Amygdala (tissue), 56 donors: ENCODE measurements around the gene MASP1.

ENCODE experiments used
- DNase-seq, 56 donors: peaks; one replicate each; lab custom pipeline; 2025; lab: John Stamatoyannopoulos, UW

The MASP1 gene, protein sequence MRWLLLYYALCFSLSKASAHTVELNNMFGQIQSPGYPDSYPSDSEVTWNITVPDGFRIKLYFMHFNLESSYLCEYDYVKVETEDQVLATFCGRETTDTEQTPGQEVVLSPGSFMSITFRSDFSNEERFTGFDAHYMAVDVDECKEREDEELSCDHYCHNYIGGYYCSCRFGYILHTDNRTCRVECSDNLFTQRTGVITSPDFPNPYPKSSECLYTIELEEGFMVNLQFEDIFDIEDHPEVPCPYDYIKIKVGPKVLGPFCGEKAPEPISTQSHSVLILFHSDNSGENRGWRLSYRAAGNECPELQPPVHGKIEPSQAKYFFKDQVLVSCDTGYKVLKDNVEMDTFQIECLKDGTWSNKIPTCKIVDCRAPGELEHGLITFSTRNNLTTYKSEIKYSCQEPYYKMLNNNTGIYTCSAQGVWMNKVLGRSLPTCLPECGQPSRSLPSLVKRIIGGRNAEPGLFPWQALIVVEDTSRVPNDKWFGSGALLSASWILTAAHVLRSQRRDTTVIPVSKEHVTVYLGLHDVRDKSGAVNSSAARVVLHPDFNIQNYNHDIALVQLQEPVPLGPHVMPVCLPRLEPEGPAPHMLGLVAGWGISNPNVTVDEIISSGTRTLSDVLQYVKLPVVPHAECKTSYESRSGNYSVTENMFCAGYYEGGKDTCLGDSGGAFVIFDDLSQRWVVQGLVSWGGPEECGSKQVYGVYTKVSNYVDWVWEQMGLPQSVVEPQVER

DNA sequence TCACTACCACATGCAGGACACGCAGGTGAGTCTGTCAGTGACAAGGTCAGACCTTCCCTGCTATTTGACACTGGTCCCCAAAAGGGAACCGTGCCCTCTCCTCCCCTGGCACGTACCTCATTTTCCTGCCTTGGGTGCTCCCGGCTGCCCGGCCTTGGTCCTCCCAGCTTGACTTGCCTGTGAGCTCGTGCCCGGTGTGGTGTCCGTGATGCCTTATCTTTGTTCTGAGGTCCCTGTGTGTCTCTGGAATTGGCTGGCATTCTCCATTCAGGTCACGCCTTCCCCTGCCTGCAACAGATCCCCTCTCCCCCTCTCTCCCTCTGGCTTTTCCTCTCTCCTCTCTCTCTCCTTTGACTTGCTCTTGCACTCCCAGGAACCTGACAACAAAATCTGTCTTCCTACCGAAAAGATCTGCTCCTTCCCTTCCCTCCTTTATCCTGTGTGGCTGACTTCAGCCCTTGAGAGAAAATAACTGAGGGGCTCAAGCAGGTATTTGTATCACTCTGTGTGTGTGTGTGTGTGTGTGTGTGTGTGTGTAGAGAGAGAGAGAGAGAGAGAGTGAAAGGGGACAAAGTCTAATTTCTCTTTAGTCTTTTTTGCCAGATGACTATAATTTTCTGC, at the start of gene MASP1:
TSS of gene MASP1 (minus strand) at position 226 of the 621 bp plus-strand sequence. CDS start at position 121, 105 bp downstream.
- peak in 14 of 56 donors; percentile 4 to 43 (median 20) for DNase-seq

DNA sequence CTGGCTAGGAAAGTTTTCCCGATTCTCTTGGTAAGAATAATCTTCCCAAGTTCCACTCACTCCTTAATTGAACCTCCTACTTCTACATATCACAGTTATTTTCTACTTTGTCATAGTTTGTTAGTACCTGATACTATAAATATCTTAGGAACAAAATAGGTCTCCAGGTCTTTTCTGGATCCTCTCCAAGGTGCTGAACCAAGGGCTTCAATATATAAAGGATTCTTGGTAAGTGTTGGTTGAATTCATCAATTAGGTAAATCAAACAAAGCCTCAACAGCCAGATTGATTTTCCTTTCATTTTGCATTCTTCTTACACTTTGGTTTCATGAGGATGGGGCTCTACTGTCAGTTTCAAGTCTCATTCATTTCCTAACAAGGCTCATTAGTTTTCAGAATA, 49.0 kb upstream of the MASP1 start:
- no peak for DNase-seq

DNA sequence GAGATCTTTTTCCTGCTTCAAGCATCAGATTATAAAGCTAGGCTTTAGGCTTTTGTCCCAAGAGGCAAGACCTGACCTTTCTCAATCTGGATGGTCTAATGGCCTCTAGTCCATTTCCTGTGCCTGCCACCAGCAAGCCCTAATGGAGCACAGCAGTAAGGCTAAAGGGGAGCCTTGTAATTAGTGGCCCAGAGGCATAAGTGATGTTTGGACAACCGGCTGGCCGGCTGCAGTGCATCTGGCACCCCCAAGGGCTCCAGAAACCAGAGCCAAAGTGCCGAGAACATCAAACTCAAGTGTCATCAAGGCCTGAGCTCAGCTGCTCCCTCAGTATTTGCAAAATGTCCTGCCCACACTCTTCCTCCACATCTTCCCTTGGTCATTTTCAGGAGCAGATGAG, 44.8 kb upstream of the MASP1 start:
- no peak for DNase-seq

DNA sequence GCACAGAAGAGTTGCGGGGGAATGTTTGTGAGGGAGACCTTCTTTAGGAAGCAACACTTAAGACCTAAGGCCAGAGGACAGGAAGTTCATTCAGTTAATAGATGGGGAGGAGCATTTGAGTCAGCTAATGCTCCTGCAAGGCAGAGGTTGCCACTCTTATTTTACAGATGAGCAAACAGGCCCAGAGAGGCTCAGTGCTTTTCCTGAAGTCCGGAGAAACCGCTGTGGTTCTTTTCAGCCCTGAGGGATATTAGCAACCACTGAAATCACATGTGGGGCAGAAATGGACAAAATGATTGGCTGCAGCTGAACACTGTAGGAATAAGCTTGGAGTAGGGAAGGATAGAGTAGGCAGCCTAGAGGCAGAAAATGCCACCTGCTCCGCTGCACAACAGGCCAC, 43.4 kb upstream of the MASP1 start:
- no peak for DNase-seq

DNA sequence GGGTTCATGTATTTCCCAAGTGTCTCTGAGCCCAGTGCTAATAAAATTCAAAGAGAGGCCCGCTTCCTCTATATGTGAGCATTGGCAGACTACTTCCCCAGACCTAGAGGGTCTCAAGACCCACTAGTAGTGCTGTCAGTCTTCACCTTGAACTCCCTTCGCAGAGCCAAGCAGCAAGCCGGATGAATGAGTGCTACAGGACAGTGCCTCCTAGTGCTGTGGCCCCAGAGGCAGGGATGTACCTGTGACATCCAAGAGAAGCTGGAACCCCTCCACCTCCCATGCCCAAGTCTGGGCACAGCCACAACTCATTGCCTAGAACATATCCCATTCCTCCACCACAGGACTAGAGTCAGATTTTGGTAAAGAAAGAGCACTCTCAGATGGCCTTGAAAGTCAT, 37.2 kb upstream of the MASP1 start:
- no peak for DNase-seq

DNA sequence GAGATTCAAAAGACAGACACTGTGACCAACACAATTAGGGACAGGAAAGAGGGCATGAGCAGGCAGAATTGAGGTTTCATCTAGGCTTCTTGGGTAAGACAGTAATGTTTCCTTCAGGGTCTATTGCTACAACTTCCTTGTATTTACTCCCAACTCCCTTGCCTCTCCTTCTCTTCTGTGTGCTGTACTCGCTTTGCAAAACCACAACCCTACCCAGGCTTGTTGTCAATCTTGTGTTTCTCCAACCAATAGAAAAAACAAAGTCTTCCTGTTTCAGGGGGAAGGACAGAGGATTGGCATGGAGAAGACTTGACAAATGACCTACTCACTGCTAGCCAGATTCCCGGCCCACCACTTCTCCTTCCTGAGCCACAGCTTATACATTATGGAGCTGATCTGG, 36.3 kb upstream of the MASP1 start:
- no peak for DNase-seq

DNA sequence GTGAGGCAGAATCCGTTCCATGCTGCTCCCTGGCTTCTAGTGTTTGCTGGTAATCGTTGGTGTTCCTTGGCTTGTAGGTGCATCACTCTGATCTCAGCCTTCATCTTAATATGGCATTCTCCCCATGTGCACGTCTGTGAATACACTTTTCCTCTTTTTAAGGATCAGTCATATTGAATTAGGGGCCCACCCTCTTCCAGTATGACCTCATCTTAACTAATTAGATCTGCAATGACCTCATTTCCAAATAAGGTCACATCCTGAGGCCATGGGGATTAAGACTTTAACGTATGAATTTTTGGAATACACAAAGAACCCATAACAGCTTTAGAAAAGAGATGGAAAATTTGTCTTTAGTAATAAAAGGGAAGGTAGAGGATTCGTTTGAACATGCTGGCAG, 34.1 kb upstream of the MASP1 start:
- no peak for DNase-seq

DNA sequence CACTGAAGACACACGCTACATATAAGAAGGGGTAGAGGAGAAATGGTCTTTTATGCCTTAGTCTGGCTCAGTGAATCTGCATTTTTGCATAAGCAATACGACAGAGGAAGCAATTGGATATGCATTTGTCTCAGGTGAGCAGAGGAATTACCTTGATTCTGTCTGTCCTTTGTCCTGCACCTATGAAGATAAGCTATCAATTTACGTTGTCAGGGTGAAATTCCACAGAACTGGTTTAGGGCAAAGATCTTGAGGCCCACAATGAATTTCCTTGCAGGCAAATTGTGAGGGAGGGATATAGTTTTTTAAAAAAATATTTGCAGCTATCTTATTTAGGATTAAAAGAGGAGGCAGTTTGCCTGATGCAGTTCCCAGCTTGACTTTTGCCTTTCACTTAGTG, 31.6 kb upstream of the MASP1 start:
- DNase-seq = no peak

DNA sequence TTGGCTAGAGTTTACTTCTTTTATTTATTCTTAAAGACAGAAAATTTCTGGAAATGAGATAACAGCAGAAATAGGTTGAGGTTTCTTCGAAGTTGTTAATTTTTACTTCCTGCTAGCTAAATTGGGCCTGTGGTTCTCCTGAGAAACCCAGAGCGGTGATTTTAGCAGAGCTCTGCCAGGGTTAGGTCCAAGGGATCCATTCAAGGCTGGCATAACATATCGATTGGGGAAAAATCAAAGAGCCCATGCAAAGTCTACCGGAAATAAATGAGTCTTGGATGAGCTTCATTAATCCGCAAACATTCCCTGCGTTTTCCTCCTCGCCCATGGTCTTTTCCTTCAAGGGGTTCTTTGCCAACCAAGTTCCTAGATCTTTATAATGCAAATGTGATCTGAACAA, 30.8 kb upstream of the MASP1 start:
- DNase-seq = no peak

DNA sequence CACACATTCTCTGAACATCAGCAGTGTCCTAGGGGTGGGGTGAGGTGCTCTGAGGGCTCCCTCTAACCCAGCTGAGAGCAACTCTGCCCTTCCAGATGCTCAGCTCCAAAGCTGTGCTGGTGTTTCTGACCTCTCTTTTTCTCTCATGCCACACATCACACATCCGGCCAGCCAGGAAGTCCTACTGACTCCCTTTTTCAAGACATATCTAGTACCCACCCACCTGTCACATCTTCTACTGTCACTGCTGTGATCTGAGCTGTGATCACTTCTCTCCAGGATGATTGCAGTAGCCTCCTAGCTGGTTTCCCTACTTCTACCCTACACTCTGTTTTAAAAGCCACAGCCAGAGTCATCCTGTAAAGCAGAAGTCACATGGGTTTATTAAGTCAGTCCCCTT, 30.2 kb upstream of the MASP1 start:
- no peak for DNase-seq

DNA sequence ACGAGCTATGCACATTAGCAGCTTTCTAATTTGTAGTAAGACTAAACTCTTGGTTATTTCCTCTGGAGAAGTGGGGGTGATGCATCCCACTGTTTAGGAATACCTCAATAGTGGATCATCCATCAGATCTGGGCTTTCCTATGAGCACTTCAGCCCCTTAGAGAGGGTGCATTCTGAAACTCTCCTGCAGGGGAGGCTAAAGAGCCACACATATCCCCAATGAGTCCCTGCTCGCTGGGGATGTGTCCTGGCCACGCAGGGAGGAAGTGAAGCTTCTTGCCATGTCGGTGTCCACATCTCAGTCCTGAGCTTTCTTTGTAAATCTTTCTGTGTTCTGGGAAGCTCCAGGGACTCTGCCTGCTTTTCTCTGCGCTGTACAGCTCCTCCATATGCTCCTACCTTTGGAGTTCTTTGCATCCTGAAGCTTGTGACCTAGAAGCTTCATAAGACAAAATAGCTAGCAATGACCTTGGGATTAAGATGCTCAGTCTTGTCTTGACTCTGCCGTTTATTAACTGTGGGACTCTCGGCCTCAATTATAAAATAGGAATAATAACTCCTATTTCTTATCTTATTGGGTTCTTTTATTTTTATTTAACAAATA, 28.3 kb upstream of the MASP1 start:
- peak in 52 of 56 donors; percentile 4 to 87 (median 38) for DNase-seq

DNA sequence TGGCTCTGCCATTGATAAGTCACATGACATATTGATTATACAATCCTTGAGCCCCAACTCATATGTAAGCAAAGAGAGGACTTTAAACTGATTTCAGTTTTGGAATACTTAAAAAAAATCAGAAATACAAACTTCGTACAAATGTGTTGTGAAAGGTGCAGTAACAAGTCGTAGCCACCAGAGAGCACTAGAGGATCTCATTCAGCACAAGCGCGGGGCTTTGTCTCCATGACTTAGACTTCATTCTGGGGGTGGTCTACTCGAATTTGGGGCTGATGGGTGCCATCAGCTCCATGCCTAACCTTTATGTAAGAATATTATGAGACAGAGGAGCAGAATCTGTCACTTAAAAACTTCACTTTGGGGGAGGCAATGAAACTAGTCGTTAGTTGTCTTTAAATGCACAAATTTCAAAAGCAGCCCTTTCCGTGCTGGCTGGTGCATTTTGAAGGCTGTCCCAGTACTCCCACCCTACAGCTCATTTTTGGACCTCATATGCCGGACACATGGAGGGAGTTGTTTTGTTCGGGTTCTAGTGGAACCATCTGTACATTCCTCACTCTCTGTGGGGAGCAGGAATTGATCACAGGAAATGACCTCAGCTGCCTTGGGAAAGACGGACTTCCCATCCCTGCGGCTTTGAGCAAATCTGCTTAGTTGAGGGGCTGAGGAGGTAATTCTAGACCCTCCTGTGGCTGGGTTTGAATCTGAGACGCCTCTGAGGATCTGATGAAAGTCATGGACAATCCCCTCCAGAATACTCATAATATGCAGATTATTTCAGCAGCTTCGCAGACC, 27.5 kb upstream of the MASP1 start:
- DNase-seq = peak in 24 of 56 donors; percentile 1 to 68 (median 10)

DNA sequence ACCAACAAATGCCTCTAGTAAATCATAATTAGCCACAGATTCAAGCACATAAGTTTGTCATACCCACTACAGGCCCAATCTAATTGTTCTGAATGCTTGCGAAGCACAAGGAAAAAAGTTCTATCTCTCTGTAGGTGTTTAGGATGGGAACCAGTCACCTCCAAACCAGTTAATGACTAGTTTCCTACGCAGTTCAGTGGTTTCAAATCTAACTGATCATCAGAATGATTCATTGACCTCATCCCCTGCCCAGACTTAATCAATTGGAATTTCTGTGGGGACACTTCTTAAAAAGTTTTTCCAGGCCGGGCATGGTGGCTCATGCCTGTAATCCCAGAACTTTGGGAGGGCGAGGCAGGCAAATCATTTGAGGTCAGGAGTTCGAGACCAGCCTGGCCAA, 24.3 kb upstream of the MASP1 start:
- DNase-seq = no peak

DNA sequence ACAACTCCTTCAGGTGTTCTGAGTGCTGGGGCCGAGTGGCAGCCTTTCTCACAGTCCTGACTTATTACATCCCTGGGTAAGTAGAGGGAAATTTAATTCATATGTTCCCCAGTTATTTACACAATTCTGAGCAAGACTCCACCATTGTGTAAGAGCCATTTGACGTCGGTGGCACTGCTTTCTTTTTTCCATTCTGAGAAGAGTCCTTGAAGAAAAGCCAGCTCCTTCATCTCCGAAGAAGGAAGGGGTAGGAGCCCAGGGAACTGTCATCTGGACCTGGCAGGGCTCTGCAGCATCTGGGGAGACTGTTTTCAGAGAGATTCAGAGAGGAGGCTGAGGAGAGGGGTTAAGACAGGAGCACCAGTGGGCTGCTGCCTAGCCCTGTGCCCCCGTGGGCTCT, 22.6 kb upstream of the MASP1 start:
- DNase-seq = no peak

DNA sequence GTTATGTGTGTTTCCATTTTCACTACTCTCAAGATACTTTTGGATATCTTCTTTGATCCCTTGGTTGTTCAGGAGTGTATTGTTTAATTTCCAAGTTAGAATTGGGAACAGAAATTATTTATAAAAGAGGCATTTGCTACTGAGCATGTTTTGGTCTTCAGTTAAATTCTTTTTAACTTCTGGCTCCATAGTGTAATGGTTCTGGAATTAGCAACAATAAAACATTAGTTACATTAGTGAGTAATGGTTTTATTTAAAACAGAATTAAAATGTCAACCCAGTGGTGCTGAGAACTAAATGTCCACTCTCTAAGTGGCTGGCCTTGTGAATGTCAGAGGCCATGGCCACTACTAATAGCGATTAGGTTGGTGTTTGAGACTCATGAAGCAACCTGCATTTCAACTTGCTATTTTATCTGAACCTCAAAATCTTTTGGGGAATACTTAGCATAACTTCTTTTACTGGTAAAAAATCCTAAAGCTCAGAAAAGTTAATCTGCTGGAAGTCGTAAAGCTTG, 19.5 kb upstream of the MASP1 start:
- no peak for DNase-seq

DNA sequence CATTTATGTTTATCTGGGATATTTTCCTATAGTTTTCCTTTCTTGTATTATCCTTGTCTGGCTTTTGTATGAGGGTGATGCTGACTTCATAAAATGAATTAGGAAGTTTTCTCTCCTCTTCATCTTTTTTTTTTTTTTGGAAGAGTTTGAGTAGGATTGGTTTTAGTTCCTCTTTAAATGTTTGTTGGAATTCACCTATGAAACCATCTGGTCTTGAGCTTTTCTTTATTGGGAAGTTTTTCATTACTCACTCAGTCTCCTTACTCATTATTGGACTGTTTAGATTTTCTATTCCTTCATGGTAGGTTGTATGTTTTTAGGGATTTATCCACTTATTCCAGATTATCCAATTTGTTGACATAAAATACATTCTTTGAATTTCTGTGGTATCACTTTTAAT, 18.7 kb upstream of the MASP1 start:
- DNase-seq = no peak

DNA sequence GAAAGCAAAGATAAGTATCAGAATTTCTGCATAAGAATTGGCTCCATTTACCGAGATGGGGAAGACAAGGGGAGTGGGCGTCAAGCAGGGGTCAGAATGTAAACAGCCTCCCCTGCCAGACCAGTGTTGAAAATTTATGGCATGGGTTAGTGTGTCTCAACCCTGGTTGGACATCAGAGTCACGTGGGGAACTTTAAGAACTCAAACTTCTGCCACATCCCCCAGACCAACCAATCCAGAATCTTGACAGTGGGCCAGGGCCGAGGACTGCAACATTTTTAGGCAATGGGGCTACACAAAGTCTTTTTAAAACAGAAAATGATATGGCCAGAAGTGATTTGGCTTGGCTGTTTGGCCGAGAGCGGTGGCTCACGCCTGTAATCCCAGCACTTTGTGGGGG, 14.3 kb upstream of the MASP1 start:
- no peak for DNase-seq

DNA sequence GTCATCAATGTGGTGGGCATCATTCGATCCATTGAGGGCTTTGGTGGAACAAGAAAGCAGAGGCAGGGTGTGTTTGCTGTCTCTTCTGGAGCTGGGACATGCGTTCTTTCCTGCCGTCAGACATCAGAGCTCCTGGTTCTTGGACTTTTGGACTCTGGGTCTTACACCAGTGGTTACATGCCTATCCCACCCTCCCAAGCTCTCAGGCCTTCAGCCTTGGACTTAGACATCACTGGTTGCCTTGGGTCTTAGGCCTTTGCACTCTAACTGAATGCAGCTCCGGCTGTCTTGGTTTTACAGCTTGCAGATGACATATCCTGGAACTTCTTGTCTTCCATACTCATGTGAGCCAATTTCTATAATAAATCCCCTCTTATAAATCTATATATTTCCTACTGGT, 8.1 kb upstream of the MASP1 start:
- DNase-seq = no peak

DNA sequence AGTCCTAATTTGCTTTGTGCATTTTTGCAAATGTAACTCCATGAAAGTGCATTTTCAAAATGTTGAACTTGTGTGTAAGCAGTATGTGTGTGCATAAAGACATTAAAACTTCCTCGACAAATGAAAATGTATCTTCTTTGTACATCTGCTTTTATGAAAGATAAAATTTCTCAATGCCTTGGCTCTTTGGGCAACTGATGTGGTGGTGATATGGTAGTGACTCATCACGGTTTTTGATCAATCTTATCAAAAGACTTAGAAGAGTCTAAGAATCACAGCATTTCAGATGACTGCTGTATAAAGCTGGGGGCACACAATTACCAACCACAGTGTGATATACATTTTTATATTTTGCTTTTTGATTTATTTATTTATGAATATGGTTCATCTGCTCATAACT, 5.4 kb upstream of the MASP1 start:
- DNase-seq = no peak

DNA sequence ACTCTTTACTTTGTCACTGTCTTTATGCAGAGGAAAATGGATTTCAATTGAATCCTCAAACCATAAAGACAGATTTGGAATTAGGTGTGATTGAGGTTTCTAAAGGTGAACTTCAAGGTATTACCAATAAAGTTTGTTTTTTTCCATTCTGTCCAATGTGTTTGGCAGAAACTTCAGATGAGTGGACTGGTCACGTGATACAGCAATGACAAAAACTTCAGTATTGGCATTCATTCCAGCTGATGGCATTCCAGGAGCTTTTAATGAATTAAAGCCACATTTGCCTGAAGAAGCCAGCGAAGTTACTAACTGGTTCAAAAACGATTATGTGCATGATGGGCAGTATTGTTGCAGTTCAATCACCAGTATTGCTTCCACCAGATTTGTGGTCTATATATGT, 4.5 kb upstream of the MASP1 start:
- DNase-seq = no peak
